Smooth muscle cell (in vitro differentiated cells): ENCODE results near the gene CORIN. TPM values are rescaled to one million over a fixed set of nuclear protein-coding genes. Genes with fewer than 3 reads are reported as not detected.

Source experiments
- DNase-seq: peaks from one replicate; lab custom pipeline; 2025; ENCODE audit not compliant: unreplicated experiment; lab: John Stamatoyannopoulos, UW
- H2AFZ ChIP-seq: fragments of 200-600 bp; sonication (generic); 2 replicates; pipeline ENCODE4 v1.6.0; 2016; ENCODE audit warnings: antibody characterized with exemption, low read depth, mild to moderate bottlenecking
- H3F3A ChIP-seq: fragments of 200-600 bp; sonication (generic); 2 replicates; pipeline ENCODE4 v1.6.0; 2017; ENCODE audit warnings: antibody characterized with exemption, low read depth
- H3K27ac ChIP-seq: fragments of 200-600 bp; sonication (generic); 2 replicates; pipeline ENCODE4 v1.5.1; 2016; ENCODE audit warnings: low read depth, mild to moderate bottlenecking
- H3K27me3 ChIP-seq: fragments of 200-600 bp; sonication (generic); 2 replicates; pipeline ENCODE4 v1.6.1; 2016; ENCODE audit warnings: low read depth, mild to moderate bottlenecking
- H3K36me3 ChIP-seq: fragments of 200-600 bp; sonication (generic); 2 replicates; pipeline ENCODE4 v1.5.1; 2016; ENCODE audit warnings: low read depth
- H3K4me1 ChIP-seq: fragments of 200-600 bp; sonication (generic); 2 replicates; pipeline ENCODE4 v1.5.1; 2016; ENCODE audit warnings: low read depth
- H3K4me2 ChIP-seq: fragments of 200-600 bp; sonication (generic); 2 replicates; pipeline ENCODE4 v1.6.0; 2016; ENCODE audit warnings: mild to moderate bottlenecking
- H3K4me3 ChIP-seq: fragments of 200-600 bp; sonication (generic); 2 replicates; pipeline ENCODE4 v1.5.1; 2016; ENCODE audit warnings: mild to moderate bottlenecking
- H3K79me2 ChIP-seq: fragments of 200-600 bp; sonication (generic); 2 replicates; pipeline ENCODE4 v1.6.0; 2016; ENCODE audit warnings: low read depth, mild to moderate bottlenecking
- H3K9ac ChIP-seq: fragments of 200-600 bp; sonication (generic); 2 replicates; pipeline ENCODE4 v1.6.0; 2016; ENCODE audit warnings: low read depth
- H3K9me3 ChIP-seq: fragments of 200-600 bp; sonication (generic); replicated peaks from 2 replicates; pipeline ENCODE4 v1.5.1; 2016; ENCODE audit warnings: low read depth
- H4K20me1 ChIP-seq: fragments of 200-600 bp; sonication (generic); 2 replicates; pipeline ENCODE4 v1.6.0; 2016; ENCODE audit warnings: low read depth
- WGBS: methylation state at CpG from one replicate; pipeline ENCODE4 v1.1.7; 2016; ENCODE audit warnings: low lambda C conversion rate; 5-methylcytosine and 5-hydroxymethylcytosine counted together
- polyA plus RNA-seq: library from polyadenylated mRNA; unstranded; fragments of >200 nt; fragmentation: Nextera tagmentation; extraction: Ambion mirVana; gene quantifications from 2 replicates; pipeline ENCODE4 v1.2.1, GENCODE V29; 2016
- total RNA-seq: library from RNA; depleted of rRNA; stranded (reverse); fragments of >200 nt; gene quantifications from 2 replicates; pipeline ENCODE4 v1.2.3, GENCODE V29; 2014
- TF ChIP-seq, protein P1 (sequence below): fragments of 200-600 bp; sonication (generic); IDR thresholded peaks from 2 replicates; pipeline ENCODE4 v1.5.1; 2017; ENCODE audit warnings: borderline replicate concordance, mild to moderate bottlenecking, antibody characterized with exemption; ENCODE audit not compliant: insufficient read depth, poor library complexity, severe bottlenecking

The CORIN gene
- total and polyA plus RNA-seq, 2 experiments from 2014 or later = 0.27 to 1.8 TPM

DNA sequence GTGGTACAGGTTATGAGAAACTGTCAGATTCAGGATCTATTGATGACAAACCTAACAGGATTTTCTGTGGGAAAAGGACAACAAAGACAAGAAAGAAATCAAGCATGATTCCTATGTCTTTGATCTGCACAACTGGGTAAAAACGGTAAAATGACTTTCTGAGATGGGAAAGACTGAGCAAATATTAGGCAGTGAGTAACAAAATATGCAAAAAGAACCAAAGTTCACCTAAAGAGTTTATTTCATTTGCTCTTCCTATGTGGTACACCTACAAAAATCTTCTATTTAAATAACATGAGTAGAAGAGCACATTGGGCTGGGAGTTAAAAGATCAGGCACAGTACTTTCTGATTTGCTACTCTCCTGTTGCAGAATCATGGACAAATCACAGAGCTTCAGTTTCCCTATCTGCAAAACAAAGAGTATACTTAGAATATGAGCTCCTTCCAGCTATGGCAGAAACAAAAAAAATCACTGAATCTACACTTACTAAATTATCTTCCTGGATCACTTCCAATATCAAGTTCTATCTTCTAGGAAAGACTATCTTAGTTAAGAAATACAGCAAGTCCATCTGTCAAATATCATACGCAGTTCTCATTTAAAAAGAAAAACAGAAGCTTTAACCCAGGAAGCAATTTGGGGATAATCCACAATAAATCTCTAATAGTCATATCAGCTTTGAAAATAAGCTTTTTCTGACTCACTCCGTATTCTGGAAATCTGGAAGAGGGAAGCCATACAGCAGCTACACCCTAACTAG is 39.1 kb upstream of the CORIN start:
- no peak overlapping the region for H3K9ac ChIP-seq

DNA sequence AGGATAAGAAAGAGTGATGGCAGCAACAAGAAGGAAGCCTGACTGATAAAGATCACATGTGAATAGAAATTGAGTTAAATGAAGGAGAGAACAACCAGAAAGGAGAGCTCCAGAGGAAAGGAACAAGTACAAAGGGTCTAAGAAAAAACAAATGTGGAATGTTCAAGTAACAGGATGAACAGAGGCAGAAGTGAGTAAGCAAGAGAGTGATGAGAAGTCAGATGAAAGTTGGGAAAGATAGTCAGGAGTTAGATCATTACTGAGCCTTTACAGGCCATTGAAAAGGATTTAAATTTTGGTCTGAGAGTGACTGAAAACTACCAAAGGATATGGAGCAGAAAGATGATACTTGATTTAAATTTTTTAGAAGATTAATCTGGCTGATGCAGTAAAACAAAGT is 38.4 kb upstream of the CORIN start:
- Histone ChIP-seq H3K27ac (no peak overlapping the region), H3K4me1 (no peaks in the 10 kb centered on the region), H2AFZ (no peak overlapping the region), H3K9ac (no peak overlapping the region), H3K9me3 (peaks cover 14% of the 10 kb centered on the region), H3K79me2 (no peaks in the 10 kb centered on the region), H4K20me1 (no peaks in the 10 kb centered on the region), H3K4me2 (no peak overlapping the region), H3K4me3 (no peak overlapping the region), H3K27me3 (no peaks in the 10 kb centered on the region), H3F3A (no peaks in the 10 kb centered on the region), H3K36me3 (peaks cover 57% of the 10 kb centered on the region)
- DNase-seq = no peak
- TF ChIP-seq, protein P1, sequence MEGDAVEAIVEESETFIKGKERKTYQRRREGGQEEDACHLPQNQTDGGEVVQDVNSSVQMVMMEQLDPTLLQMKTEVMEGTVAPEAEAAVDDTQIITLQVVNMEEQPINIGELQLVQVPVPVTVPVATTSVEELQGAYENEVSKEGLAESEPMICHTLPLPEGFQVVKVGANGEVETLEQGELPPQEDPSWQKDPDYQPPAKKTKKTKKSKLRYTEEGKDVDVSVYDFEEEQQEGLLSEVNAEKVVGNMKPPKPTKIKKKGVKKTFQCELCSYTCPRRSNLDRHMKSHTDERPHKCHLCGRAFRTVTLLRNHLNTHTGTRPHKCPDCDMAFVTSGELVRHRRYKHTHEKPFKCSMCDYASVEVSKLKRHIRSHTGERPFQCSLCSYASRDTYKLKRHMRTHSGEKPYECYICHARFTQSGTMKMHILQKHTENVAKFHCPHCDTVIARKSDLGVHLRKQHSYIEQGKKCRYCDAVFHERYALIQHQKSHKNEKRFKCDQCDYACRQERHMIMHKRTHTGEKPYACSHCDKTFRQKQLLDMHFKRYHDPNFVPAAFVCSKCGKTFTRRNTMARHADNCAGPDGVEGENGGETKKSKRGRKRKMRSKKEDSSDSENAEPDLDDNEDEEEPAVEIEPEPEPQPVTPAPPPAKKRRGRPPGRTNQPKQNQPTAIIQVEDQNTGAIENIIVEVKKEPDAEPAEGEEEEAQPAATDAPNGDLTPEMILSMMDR = no peak

More for the DNA sequence above, 39.1 kb upstream of the CORIN start:
- no peaks in the 10 kb centered on the region for H4K20me1 ChIP-seq
- DNase-seq = no peak
- no peak overlapping the region for H3K27ac ChIP-seq
- H3K4me1 ChIP-seq = no peaks in the 10 kb centered on the region
- TF ChIP-seq, protein P1 = no peak
- H3K9me3 ChIP-seq = peaks cover 14% of the 10 kb centered on the region
- no peaks in the 10 kb centered on the region for H3K79me2 ChIP-seq
- WGBS = 91% methylated on average over 3 of the region's 3 CpGs
- H2AFZ ChIP-seq = no peak overlapping the region
- no peaks in the 10 kb centered on the region for H3F3A ChIP-seq
- H3K36me3 ChIP-seq = peaks cover 61% of the 10 kb centered on the region
- H3K4me2 ChIP-seq = no peak overlapping the region
- no peak overlapping the region for H3K4me3 ChIP-seq
- no peaks in the 10 kb centered on the region for H3K27me3 ChIP-seq

DNA sequence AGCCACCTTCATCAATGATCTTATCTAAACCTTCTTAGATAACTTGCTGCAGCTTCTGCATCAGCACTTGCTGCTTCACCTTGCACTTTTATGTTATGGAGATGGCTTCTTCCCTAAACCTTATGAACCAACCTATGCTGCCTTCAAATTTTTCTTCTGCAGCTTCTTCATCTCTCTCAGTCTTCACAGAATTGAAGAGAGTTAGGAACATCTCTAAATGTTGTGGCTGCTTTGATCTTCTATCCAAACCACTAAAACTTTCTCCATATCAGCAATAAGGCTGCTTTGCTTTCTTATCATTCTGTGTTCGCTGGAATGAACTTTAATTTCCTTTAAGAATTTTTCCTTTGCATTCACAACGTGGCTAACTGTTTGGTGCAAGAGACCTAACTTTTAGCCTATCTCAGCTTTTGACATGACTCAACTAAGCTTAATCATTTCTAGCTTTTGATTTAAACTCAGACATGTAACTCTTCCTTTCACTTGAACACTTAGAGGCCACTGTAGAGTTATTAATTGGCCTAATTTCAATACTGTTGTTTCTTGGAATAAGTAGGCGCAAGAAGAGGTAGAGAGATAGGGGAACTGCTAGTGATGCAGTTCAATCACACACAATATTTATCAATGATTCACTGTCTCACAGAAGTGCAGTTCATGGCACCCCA is 36.1 kb upstream of the CORIN start:
- H3K27me3 ChIP-seq = no peaks in the 10 kb centered on the region
- no peak overlapping the region for H3K9ac ChIP-seq
- peaks cover 56% of the 10 kb centered on the region for H3K36me3 ChIP-seq
- H3K27ac ChIP-seq = no peak overlapping the region
- WGBS = 93% methylated on average over 3 of the region's 3 CpGs
- no peak overlapping the region for H3K4me3 ChIP-seq
- no peak overlapping the region for H3K4me2 ChIP-seq
- TF ChIP-seq, protein P1 = no peak
- H3K79me2 ChIP-seq = peaks cover 6% of the 10 kb centered on the region
- no peak overlapping the region for H2AFZ ChIP-seq
- peaks cover 14% of the 10 kb centered on the region for H3K9me3 ChIP-seq
- H4K20me1 ChIP-seq = no peaks in the 10 kb centered on the region
- H3K4me1 ChIP-seq = no peaks in the 10 kb centered on the region
- no peak for DNase-seq
- no peaks in the 10 kb centered on the region for H3F3A ChIP-seq
